Right kidney (tissue), 9 donors: ENCODE results near the gene FCHSD2.

ENCODE experiments used
- DNase-seq: peaks from one replicate; pipeline ENCODE4 v3.0.0-alpha.2; 2016
- long read RNA-seq, 8 donors: transcript quantifications; one replicate each; lab custom pipeline, GENCODE V29; 2026

The FCHSD2 gene
- long read RNA-seq, donor 1 = 0 reads
- long read RNA-seq, donor 2, partial matches to known transcripts = 5 of 5 reads
- long read RNA-seq, donor 2, other reads (novel, unspliced or antisense) = 0 of 5 reads
- long read RNA-seq, donor 3, full-length matches to known transcripts = 1 of 1 reads
- long read RNA-seq, donor 3, partial matches to known transcripts = 0 of 1 reads
- long read RNA-seq, donor 3, other reads (novel, unspliced or antisense) = 0 of 1 reads
- long read RNA-seq, donor 4, partial matches to known transcripts = 5 of 7 reads
- long read RNA-seq, donor 4, other reads (novel, unspliced or antisense) = 0 of 7 reads
- long read RNA-seq, donor 5 = 0 reads
- long read RNA-seq, donor 6, partial matches to known transcripts = 5 of 6 reads
- long read RNA-seq, donor 6, other reads (novel, unspliced or antisense) = 0 of 6 reads
- long read RNA-seq, donor 7, partial matches to known transcripts = 0 of 2 reads
- long read RNA-seq, donor 7, other reads (novel, unspliced or antisense) = 0 of 2 reads
- long read RNA-seq, donor 8, partial matches to known transcripts = 0 of 3 reads
- long read RNA-seq, donor 8, other reads (novel, unspliced or antisense) = 0 of 3 reads

- no peak for DNase-seq
Measured at GRCh38 chr11:73142128-73142377, at the start of gene FCHSD2. FCHSD2 (minus strand) TSS chr11:73142318; CDS start chr11:73141877, 441 bp downstream.

GRCh38 chr11:73191151-73191550 lies 49.0 kb upstream of the FCHSD2 start:
- DNase-seq = no peak

GRCh38 chr11:73190557-73190885 lies 48.4 kb upstream of the FCHSD2 start:
- DNase-seq = no peak

- DNase-seq = no peak
Measured at GRCh38 chr11:73189723-73190556, 47.8 kb upstream of the FCHSD2 start.

- no peak for DNase-seq
Measured at GRCh38 chr11:73189315-73189714, 47.2 kb upstream of the FCHSD2 start.

GRCh38 chr11:73188301-73188700 lies 46.2 kb upstream of the FCHSD2 start:
- no peak for DNase-seq

- no peak for DNase-seq
Measured at GRCh38 chr11:73187854-73188253, 45.7 kb upstream of the FCHSD2 start.

GRCh38 chr11:73186886-73187285 lies 44.8 kb upstream of the FCHSD2 start:
- no peak for DNase-seq

- no peak for DNase-seq
Measured at GRCh38 chr11:73186294-73186850, 44.3 kb upstream of the FCHSD2 start.

- DNase-seq = no peak
Measured at GRCh38 chr11:73185680-73186293, 43.7 kb upstream of the FCHSD2 start.

- peak; percentile 44 for DNase-seq
Measured at GRCh38 chr11:73184953-73185671, 43.0 kb upstream of the FCHSD2 start.

- DNase-seq = no peak
Measured at GRCh38 chr11:73182824-73183321, 40.8 kb upstream of the FCHSD2 start.

GRCh38 chr11:73178681-73179080 lies 36.6 kb upstream of the FCHSD2 start:
- no peak for DNase-seq

- peak; percentile 51 for DNase-seq
Measured at GRCh38 chr11:73177778-73178539, 35.8 kb upstream of the FCHSD2 start.

GRCh38 chr11:73177380-73177777 lies 35.3 kb upstream of the FCHSD2 start:
- no peak for DNase-seq

GRCh38 chr11:73176874-73177155 lies 34.7 kb upstream of the FCHSD2 start:
- DNase-seq = no peak

- no peak for DNase-seq
Measured at GRCh38 chr11:73176145-73176873, 34.2 kb upstream of the FCHSD2 start.

- no peak for DNase-seq
Measured at GRCh38 chr11:73175551-73176144, 33.5 kb upstream of the FCHSD2 start.

GRCh38 chr11:73174495-73174791 lies 32.3 kb upstream of the FCHSD2 start:
- DNase-seq = no peak

- no peak for DNase-seq
Measured at GRCh38 chr11:73173755-73174494, 31.8 kb upstream of the FCHSD2 start.
